SH-SY5Y (cell line): Measurements from ENCODE around the gene RAB8A.

Experiments used
- GATA2 ChIP-seq: IDR thresholded peaks from 2 replicates; pipeline ENCODE4 v1.6.1; 2011; ENCODE audit warnings: mild to moderate bottlenecking, low read depth, low read length
- GATA3 ChIP-seq: IDR thresholded peaks from 2 replicates; pipeline ENCODE4 v1.6.1; 2011; ENCODE audit warnings: low read depth, mild to moderate bottlenecking, low read length, moderate library complexity

DNA sequence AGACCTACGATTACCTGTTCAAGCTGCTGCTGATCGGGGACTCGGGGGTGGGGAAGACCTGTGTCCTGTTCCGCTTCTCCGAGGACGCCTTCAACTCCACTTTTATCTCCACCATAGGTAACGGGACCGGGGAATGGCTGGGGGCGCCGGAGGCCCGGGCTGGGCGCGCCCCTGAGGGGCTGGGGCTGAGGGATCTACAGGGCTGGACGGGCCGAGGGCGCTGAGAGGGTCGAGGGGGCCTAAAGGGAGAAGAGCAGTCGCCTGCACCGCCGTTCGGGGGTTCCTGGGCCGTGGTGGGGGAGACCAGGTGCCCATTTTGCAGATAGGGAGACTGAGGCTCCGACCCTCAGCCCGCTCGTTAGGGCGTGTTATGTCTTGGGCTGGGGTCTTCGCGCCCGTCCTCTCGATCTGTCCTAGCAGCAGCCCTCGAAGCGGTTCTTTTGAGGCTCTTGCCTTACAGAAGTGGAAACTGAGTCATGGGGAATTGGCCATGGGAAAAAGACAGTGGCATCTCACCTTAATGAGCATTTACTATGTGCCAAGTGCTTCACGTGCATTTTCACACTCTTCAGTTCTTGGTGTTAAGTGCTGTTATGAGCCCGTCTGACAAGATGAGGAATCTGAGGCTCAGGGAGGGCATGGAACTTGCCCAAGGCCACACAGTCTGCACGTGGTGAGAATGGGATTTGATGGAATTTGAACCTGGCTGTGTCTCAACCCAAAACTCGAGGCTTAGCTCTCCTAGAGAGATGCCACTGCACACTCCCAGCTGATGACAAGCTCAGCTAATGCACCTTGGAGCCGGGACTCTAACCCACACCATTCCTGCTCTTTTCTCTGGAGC lies 442 bp downstream of the RAB8A start:
- TF ChIP-seq GATA2 = no peak
- TF ChIP-seq GATA3 = no peak
